ENCODE results near the gene C11orf24. TPM values are rescaled to one million over a fixed set of nuclear protein-coding genes. Genes with fewer than 3 reads are reported as not detected.

Gene C11orf24
- total and polyA plus RNA-seq, 8 donors: 5.8 to 35.1 (median 20.1) TPM

DNA sequence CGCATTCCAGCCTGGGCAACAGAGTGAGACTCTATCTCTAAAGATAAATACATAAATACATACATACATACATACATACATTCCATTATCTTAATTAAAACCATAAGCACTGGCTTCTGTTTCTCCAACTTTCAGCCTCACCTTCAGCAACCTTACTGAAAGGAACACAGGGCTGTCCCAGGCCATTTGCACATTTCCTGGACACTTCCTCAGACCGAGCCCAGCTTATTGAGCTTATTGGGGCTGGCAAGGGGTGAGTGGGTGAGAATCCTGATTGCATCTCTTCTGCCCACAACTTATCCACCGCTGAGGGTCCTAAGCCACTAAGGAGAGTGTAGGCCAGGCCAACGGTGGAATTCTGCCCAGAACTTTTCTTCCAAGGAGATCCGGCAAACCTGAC lies 24.2 kb upstream of the C11orf24 start:
- Histone ChIP-seq H3K27me3 (no peaks in the 10 kb centered on the region), H3K9me3 (no peaks in the 10 kb centered on the region), H3K27ac (peak overlapping the region in 1 of 5 donors; percentile 79), H3K4me1 (peaks cover 22 to 34% (median 30%) of the 10 kb centered on the region in 4 donors), H3K4me3 (no peak overlapping the region), H3K36me3 (no peaks in the 10 kb centered on the region)
- TF ChIP-seq POLR2A (IDR thresholded peaks at IDR 0.05): no peak
- no peak for TF ChIP-seq POLR2AphosphoS5 (IDR thresholded peaks at IDR 0.05)
- no peak for TF ChIP-seq EP300 (IDR thresholded peaks at IDR 0.05)
- TF ChIP-seq CTCF (IDR thresholded peaks at IDR 0.05): no peak
- DNase-seq: no peak
- WGBS, 5 donors: 67 to 93% (median 74%) methylated on average over 5 of the region's 5 CpGs
- intact Hi-C loops (cut with DNase I; ENCODE audit: low total_unique reads): loop anchor here (5.0 kb wide), 1 partner anchor 39 kb away; no protein-coding TSS in a partner anchor

- TF ChIP-seq POLR2A (IDR thresholded peaks at IDR 0.05) (no peak), EP300 (IDR thresholded peaks at IDR 0.05) (no peak), CTCF (IDR thresholded peaks at IDR 0.05) (no peak), POLR2AphosphoS5 (IDR thresholded peaks at IDR 0.05) (no peak)
- whole genome bisulfite sequencing, 5 donors: 94 to 100% (median 97%) methylated on average over 1 of the region's 1 CpG
- H3K36me3 ChIP-seq: no peaks in the 10 kb centered on the region
- no peak overlapping the region for H3K27ac ChIP-seq
- intact Hi-C loops (cut with DNase I; ENCODE audit: low total_unique reads): loop anchor here (5.0 kb wide), 1 partner anchor 38 kb away; no protein-coding TSS in a partner anchor
- H3K9me3 ChIP-seq: no peaks in the 10 kb centered on the region
- no peak overlapping the region for H3K4me3 ChIP-seq
- no peak for DNase-seq
- H3K27me3 ChIP-seq: no peaks in the 10 kb centered on the region
- H3K4me1 ChIP-seq: peaks cover 22 to 34% (median 30%) of the 10 kb centered on the region in 4 donors
Measured at GRCh38 chr11:68295271-68295670, 23.5 kb upstream of the C11orf24 start.

GRCh38 chr11:68293708-68294107 lies 21.9 kb upstream of the C11orf24 start:
- no peak overlapping the region for H3K27ac ChIP-seq
- no peaks in the 10 kb centered on the region for H3K27me3 ChIP-seq
- no peak for TF ChIP-seq POLR2AphosphoS5 (IDR thresholded peaks at IDR 0.05)
- TF ChIP-seq EP300 (IDR thresholded peaks at IDR 0.05): no peak
- TF ChIP-seq CTCF (IDR thresholded peaks at IDR 0.05): no peak
- no peak for TF ChIP-seq POLR2A (IDR thresholded peaks at IDR 0.05)
- intact Hi-C loops (cut with DNase I; ENCODE audit: low total_unique reads): no loop called here
- peaks cover 18 to 28% (median 25%) of the 10 kb centered on the region in 4 donors for H3K4me1 ChIP-seq
- H3K9me3 ChIP-seq: peaks cover 0 to 5% (median 0%) of the 10 kb centered on the region in 4 donors
- no peak for DNase-seq
- WGBS, 5 donors: 82 to 88% (median 84%) methylated on average over 2 of the region's 2 CpGs
- H3K4me3 ChIP-seq: no peak overlapping the region
- no peaks in the 10 kb centered on the region for H3K36me3 ChIP-seq

DNA sequence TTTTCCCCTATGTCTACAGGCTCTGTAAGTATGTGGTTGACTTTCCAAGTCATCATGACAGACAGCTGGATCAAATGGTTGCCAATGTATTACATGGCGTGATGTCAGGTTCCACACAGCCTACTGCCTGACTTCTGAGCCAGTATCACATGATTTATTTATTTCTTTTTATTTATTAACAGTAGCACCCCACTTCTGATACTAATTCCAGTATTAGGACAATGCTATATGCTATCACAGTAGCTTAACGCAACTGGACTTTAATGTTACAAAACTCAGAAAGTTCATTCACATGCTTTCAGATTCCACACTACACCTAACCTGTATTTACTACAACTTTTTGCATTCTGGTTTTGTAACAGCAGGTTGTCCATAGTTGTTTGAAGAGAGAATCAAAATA lies 17.7 kb upstream of the C11orf24 start:
- Histone ChIP-seq H3K27ac (no peak overlapping the region), H3K4me1 (peaks cover 0 to 7% (median 0%) of the 10 kb centered on the region in 4 donors), H3K36me3 (no peaks in the 10 kb centered on the region), H3K4me3 (no peak overlapping the region), H3K9me3 (peaks cover 0 to 5% (median 0%) of the 10 kb centered on the region in 4 donors), H3K27me3 (no peaks in the 10 kb centered on the region)
- intact Hi-C loops (cut with DNase I; ENCODE audit: low total_unique reads): no loop called here
- WGBS, 5 donors: 96 to 98% (median 97%) methylated on average over 2 of the region's 2 CpGs
- DNase-seq: no peak
- TF ChIP-seq EP300 (IDR thresholded peaks at IDR 0.05) (no peak), CTCF (IDR thresholded peaks at IDR 0.05) (no peak), POLR2AphosphoS5 (IDR thresholded peaks at IDR 0.05) (no peak), POLR2A (IDR thresholded peaks at IDR 0.05) (no peak)
